ENCODE data around the gene PRR5L.

The PRR5L gene

DNA sequence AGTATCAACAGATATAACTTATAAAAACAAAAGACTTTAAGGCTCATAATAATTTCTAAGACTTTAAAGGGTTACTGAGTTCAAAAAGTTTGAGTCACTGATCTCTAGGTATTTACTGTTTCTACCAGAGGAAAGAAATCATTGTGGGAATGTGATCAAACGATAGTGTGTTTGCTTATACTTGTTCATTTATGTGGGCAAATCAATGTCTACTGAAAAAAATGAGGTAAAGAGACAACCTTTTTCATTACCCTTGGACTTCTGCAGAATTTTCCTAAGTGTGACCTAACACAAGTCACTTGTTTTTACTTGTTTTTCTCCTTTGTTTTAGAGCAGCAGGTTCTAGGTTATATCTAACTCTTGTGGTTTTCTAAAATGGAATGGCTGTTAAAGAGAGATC lies 65.4 kb downstream of the PRR5L start:
- FAIRE-seq, result no peak

DNA sequence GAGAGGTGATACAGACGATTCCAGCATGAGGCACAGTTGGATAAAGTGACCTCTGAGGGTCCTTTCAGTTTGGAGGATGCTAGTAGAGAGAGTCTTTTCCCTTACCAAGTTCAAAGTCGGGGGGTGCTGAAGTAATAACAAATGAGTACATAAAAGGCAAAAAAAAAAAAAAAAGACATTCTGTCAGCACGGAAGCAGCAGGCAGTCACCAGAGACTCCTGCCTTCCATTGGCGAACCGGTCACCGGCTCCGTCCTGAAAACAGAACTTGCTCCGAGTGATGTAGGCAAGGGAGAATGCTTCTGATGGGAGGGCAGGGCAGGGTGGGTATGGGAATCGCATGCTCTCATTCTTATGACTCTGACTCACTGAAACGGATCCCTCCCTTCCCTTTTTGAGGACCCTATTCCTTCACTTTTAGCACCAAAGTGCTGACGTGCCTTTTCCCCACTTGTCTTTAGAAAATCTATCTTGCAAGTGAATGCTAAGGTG lies 65.9 kb downstream of the PRR5L start:
- no peak for FAIRE-seq

DNA sequence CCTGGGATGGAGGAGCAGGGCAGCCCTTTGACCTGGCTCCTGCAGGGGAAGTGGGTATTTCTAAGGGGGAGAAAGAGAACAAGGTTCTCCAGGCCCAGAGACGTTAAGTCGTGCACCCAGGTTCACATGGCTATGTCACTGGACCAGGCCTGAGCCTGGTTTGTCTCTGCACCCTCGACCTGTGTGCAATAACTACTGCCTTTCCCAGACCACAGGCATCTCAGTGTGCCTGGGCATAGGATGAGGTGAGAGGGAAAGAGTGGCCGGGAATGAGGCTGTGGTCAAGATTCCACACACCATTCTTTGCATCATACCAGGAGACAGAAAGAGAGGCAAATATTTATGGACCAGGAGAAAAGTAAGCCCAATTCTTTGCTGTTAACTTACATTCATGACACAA lies 66.8 kb downstream of the PRR5L start:
- FAIRE-seq, result no peak

DNA sequence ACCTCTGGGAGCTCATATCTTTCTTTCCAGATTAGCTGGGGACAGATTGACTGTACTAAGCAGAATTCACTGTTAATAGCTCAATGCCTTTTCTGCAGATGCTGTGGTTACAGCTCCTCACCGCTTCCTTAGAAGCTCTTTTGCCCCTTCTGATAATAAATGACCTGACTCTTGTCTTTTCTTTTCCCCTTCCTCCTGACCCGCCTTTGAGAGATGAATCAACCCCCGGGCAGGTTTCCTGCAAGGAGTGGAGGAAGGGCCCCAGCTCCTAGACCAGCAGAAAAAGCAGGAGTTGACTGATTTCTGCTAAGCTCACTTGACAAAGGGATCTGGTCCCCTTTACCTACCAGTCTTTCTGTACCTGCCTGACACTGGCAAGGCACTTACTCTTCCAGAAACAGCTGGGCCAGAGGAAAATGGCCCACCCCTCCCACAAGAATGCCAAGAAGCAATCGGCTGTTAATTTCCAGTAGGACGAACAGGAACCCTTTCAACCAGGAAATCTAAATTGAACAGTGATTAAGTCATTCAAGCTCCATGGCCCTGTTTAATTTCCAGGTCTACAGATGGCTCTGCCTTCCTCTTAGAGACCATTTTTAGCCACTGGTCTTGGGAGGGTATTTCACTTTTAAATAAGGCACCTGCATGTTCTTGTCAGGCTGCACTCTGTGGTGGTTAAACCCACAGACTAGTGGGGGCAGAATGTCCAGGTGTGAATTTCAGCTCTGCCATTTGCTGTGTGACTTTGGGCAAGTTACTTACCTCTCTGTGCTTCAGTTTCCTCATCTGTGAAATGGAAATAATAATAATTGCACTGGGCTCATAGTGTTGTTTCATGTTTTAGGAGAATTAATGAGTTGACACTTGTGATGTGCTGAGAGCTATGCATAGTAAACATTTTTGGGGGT lies 67.5 kb downstream of the PRR5L start:
- no peak for FAIRE-seq

DNA sequence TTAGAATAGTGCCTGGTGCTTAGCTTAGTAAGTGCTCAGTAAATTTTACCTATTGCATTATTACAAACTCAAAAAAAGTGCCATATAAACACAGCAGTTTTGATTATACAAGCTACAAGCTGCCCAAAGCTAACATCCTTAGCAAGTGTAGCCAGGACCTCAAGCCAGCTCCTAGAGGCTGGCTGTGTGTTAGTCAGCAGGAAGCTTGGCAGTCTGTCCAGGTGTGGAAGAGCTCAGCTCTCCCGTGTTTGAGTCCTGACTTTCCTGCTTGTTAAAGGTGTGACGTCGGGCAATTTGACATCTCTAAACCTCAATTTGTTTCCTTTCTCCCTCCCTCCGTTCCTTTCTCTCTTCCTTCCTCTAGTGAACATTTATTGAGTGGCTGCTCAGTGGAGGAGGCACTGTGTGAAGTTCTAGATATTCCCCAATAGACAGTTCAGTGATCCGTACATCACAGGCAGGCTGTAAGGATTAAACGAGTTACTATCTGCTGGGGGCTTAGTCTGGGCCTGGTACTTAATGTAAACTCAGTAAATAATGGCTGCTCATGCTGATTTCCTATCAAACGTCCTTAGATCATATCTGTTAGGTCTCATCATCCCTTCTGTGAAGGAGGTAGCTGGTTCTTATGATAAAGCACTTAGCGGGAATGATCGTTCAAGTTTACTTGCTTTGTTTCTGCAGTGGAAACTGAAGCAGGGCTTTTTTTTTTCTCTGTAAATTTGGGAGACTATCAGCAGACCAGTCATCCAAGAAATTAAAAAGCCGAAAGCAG lies 68.7 kb downstream of the PRR5L start:
- no peak for FAIRE-seq

DNA sequence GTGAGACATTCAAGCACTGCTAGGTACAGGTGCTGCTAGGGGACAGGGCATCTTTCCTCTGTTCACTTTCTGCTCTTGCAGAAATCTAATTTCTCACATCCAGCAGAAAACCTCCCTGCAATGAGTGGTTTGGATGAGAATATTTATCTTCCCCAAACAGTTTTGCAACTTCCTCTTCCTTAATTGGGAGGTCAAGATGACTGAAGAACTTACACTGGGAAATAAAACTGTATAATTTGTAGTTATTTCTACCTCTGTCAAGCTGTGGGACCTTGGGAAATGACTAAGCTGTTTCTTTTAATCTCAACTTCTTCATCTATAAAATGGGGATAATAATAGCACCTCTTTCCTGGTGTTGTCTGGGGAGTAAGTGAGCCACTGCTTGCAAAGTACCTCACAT lies 69.8 kb downstream of the PRR5L start:
- FAIRE-seq, result no peak

DNA sequence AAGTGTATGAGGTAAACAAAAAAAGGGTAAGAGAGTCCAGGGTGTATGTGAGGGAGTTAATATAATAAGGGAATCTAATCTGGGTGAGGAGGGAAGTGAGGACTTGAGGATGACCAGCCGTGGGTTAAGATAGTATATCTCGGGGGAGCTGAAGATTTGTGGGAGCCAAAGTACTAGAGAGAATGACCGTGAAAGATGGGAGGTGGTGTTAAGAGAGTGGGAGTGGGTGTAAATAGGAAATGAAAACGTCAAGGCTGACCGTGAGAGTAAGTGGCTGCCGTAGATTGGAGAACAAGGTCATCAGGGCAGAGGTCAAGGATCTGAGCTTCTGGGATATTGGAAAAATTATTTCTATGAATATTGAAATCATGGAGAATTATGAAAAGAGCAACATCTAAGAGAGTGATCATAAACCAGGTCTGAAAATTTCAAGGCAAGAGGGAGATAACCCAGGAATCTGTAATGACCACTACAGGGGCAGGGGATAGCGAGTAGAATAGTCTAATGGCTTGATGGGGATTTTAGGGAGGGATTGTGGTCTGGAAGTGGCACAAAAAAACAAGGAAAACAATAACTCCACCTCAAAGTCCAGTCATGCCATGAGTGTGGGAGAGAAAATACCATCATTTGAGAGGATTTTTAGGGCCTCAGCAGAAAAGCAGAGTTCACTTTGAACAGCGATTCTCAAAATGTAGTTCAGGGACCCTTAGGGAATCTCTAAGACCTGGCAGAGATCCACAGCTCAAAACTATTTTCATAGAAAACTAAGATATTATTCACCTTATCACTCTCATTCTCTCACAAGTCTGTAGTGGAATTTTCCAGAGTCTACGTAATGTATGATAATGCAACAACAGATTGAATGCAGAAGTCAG lies 72.0 kb downstream of the PRR5L start:
- FAIRE-seq, result no peak

DNA sequence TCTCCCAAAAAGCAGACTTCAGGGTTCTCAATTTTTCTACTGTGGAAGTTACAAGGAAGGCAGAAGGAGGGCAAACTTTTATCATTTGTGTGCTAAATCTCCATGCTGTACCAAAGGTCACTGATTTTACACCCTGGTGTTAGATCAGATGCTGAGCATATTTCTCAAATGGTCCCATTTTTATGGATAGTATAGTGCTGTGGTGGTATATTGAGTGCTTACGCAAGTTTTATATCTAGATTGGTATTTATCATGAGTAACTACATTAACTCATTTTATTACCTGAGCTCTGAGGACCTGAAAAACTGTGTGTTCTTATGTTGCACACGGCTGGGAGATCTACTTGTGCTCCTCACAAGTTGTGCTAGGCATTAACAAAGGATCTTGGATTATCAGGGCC lies 75.1 kb downstream of the PRR5L start:
- FAIRE-seq, result no peak

DNA sequence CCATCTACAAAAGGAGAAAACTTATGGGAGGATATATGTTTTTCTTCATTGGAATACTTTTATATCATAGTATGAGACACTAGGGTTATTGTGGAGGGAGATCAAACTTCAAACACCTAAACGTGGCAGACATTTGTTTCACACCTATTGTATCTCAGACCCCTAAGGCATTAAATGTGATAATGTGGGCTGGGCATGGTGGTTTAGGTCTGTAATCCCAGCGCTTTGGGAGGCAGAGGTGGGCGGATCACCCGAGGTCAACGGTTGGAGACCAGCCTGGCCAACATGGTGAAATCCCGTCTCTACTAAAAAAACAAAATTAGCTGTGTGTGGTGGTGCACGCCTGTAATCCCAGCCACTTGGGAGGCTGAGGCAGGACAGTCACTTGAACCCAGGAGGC lies 75.5 kb downstream of the PRR5L start:
- FAIRE-seq, result no peak

DNA sequence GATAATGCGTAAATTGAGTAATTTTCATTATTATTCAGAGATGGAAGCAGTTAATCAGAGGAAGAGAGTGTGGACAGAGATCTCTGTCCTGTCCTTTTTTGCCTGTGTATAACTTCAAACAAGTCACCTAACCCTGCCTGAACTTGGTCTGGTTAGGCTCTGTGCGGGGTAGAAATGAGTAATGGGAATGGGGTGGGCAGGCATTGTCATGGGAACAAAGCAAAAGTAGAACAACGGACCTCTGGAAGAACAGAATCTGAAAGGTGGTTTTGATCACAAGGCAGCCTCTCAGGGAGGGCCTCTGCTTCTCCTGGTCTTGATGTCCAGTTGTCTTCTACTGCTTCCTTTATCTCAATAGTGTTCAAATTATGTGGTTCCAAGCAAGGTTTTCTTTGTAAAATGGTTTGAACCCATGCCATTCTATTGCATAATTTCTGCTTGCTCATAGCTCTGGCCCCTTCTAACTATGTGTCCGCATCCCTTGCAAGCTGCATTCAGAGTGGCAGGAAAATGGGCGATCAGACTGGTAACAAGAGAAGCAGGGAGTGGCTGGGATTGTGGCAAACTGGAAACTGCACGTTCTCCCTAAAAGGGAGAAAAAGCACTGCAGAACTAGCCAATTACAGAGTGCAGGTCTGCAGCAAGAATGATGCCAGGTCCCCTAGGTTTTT lies 76.1 kb downstream of the PRR5L start:
- no peak for FAIRE-seq

DNA sequence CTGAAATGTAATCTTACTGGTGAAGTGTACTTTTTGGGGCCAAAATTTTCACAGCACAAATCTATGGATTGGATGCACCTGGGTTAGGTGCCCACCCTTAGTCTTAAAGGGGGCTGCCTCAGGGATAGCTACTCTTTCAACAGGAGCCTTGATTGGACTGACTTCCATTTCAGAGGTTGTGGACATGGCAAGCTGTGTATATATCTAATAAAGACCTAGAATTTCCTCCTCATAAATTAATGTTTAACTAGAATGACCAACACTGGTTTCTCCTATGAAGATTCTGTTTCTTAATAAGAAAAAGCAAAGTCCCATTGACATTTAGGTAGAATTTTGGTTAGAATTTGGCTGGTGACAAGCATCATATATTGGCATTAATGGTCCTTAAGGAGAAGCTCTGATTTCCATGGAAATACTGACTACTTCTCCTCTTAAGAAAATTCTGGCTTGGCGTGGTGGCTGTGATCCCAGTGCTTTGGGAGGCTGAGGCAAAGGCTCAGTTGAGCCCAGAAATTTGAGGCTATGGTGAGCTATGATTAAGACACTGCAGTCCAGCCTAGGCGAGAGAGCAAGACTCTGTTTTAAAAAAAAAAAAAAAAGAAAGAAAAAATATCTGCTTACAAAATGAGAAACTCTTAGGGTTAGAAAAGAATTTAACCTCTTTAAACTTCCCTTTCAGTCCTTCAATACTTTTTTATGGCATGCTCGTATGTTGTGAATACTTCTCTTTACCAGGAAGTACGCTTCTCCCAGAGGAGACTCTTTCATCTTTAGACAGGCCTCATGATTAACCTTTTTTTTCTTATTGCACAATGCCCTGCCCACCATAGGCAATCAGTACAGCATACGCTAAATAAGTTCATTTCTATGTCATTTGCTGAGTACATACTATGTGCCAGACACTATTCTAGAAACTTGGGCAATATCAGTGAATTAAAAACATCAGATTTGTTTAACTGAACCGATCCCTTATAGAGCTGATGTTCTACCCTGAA lies 77.2 kb downstream of the PRR5L start:
- FAIRE-seq, result no peak

DNA sequence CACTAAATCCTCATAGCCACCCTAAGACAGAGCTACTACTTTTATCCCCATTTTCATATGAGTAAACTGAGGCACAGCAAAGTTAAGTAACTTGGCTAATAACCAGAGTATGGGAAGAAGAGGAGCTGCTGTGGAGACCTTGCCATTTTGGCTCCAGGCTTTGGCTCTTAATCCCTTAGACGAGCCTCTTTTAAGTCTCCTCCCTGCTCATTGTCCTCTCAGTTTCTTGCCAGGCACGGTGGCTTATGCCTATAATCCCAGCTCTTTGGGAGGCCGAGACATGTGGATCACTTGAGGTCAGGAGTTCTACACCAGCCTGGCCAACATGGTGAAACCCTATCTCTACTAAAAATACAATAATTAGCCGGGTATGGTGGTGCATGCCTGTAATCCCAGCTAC lies 78.6 kb downstream of the PRR5L start:
- no peak for FAIRE-seq

DNA sequence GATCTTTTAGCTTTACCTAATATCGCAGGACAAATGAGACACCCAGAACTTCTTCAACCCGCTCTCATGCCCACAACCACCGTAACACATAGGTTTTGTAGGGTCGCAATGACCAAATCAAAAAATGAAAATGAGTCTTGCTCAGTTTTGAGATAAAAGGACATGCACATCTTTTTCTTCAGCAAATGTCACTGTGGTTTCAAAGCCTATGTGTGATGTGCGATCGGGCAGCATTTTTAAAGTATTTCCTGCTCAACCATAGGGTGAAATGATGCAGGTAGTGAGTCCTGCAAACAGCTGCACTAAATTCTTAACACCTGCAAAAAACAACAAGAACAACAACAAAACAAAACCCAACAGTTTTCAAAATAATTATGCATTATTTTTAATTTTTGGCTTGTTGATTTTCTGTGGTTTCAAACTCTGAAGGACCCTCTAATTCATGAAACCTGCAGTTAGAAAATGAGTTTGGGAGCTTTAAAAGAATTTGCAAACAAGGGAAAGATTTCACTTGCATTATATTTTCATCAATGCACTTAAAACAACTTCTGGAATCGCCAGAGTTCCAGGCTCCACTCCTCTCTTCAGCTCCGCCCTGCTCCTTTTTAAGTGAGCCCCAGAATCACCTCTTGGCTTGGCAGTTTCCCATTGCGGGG lies 79.4 kb downstream of the PRR5L start:
- FAIRE-seq, result no peak

DNA sequence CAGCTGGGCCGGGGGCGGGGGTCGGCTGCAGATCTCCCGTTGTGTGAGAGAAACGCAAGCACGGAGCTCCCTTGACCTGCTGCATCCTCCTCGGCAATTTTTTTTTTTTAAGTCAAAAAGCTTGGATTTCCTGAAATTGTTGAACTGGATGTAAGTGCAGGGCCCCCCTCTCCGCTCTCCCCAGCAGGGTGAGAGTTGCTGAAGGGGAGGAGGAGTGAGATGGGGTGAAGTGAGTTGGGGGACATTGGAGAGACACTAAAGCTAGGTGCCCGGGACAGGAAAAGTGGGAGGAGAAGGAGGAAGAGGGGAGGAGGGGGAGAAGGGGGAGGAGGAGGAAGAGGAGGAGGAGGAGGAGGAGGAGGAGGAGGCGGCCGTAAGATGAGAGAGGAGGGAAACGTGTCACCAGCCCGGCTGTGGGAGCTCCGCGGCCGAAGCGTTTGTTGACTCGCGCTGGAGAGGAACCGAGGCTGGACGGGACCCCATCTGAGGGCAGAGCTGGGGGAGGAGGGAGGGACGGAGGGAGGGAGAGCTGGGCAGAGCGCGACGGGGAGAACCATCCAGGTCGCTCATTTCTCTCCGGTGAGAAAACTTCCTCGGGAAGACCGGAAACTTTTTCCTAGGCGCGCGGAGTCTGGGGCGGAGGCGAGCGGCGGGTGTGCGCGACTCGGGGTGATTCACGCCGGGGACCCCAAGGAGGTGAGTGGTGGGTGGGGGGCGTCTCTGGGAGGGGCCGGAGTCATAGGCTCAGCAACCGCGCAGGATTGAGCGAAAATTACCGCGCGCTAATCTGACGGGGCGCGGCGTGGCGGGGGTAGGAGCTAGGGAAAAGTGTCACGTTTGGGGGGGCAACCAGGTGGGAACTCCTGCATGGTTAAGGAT lies 80.2 kb downstream of the PRR5L start:
- no peak for FAIRE-seq

DNA sequence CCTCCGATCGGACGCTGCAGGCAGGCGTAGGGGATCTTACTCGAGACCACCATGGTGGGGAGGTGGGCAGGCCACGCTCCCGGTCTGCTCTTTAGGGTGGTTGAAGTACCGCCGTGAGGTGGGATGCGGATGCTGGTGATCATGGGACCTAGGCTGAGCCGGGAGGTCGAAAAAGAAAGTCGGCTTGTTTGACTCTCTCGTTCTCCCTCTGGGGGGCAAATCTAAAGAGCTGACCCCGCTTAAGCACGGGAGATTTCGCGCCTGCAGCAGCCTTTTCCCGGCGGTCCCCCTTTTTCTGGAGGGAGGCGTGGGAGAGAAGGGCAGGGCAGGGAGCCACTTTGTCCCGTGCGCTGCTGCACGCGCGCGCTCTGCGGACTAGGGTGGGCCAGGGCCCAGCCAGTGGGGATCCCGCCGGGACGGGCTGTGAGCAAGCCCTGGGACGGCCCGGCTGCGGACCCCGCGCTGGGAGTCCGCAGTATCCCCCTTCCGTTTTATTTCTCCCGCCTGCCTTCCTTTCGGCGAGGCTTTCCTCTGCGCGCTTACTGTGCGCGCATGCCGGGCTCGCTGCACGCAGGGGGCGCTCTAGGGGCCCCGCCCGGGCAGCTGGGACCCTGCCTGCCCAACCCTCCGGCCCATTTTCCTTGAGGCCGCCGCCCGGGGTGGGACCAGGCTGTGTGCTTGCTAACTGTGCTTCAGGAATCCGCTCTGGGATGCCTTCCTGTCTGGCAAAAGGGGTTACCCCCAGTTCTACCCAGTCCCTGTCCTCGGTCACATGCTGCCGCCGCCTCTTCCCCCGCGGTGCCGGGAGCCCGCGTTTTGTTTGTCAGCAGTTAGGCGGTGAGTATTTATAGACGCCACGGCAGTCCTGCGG lies 81.0 kb downstream of the PRR5L start:
- FAIRE-seq, result no peak

DNA sequence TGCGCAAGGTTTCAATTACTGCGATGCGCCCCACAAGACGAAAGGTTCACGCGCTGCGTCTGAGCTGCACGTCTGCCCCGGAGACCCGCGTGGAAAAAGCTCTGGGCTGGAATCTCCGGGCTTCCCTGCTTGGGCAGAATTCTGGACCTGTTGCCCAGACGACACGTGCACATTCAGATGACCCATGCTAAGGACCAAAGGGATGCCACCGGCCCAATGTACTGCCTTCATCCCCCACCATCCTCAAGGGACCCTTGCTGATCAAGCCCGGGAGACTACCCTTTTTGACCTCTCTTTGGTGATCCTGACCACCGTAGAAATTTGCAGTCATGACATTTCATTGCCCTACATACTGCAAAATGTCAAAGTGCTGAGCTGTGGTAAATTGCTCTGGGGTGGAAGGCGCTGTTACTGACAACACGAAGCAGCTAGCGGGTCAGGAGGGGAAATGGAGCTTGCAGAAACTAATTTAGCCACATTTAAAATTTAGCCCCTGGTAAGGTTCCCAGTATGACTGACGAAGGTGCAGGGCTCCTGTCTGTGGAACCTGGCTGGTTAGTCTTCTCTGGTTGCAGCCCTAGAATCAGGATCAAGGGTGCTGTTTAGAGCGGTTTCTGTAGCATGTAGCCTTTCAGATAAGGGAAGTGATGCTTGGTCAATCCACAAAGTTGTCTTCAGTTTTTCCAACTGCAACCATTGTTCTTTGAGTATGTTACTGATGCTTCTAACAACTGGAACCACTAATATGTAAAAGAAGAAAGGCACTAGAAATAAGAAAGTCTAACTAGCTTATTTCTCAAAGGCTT lies 81.9 kb downstream of the PRR5L start:
- no peak for FAIRE-seq

DNA sequence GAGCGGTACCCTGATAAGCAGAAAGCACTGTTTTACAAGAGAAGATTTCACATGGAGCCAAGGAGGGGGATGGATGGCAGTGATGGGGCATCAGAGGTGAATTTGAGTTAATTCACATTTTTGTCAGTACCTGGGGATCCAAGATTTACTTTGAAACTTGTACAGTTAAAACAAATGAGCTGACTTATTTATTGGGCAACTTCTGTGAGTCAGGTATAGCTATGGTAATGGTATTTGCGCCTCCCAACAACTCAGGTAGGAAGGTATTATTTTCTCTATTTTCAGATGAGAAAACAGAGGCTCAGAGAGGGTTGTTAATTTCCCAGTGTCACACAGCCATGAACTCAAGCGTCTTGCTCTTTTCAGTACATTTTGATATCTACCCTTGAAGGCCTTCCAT lies 83.6 kb downstream of the PRR5L start:
- FAIRE-seq, result no peak
